Astrocyte (in vitro differentiated cells and primary cell): ENCODE data around the gene SERPINB5. TPM values are rescaled to one million over a fixed set of nuclear protein-coding genes. Genes with fewer than 3 reads are reported as not detected.
A peak's percentile ranks its signal among the peaks of the same experiment; 100 is the strongest.

ENCODE experiments used
- DNase-seq: peaks from one replicate; pipeline ENCODE4 v3.0.0-alpha.2; 2010; ENCODE audit warnings: low read depth
- FAIRE-seq: peaks from 2 replicates; lab custom pipeline; 2011; peaks lifted over from hg19 to GRCh38; lab: Jason Lieb, UNC
- H2AFZ ChIP-seq: 2 replicates; pipeline ENCODE4 v1.6.0; 2012; ENCODE audit warnings: low read depth, low read length, inconsistent platforms
- H3K27ac ChIP-seq: 2 replicates; pipeline ENCODE4 v1.5.1; 2011; ENCODE audit warnings: low read depth, low read length, inconsistent platforms
- H3K27me3 ChIP-seq: 2 replicates; pipeline ENCODE4 v1.6.0; 2011; ENCODE audit warnings: low read length, inconsistent platforms; ENCODE audit not compliant: insufficient read depth
- H3K36me3 ChIP-seq: 2 replicates; pipeline ENCODE4 v1.5.1; 2011; ENCODE audit warnings: low read length, inconsistent platforms; ENCODE audit not compliant: insufficient read depth
- H3K4me1 ChIP-seq: 2 replicates; pipeline ENCODE4 v1.5.1; 2011; ENCODE audit warnings: low read length, inconsistent platforms; ENCODE audit not compliant: insufficient read depth
- H3K4me2 ChIP-seq: 2 replicates; pipeline ENCODE4 v1.6.0; 2012; ENCODE audit warnings: low read length, inconsistent platforms
- H3K4me3 ChIP-seq: 2 replicates; pipeline ENCODE4 v1.5.1; 2011; ENCODE audit warnings: low read depth, mild to moderate bottlenecking, low read length, inconsistent platforms; ENCODE audit not compliant: insufficient read depth
- H3K79me2 ChIP-seq: 2 replicates; pipeline ENCODE4 v1.6.0; 2012; ENCODE audit warnings: mild to moderate bottlenecking, low read length, inconsistent platforms; ENCODE audit not compliant: insufficient read depth
- H3K9ac ChIP-seq: 2 replicates; pipeline ENCODE4 v1.6.0; 2012; ENCODE audit warnings: mild to moderate bottlenecking, low read length, inconsistent platforms
- H3K9me3 ChIP-seq: 2 replicates; pipeline ENCODE4 v1.5.1; 2012; ENCODE audit warnings: low read depth, mild to moderate bottlenecking, low read length, inconsistent platforms; ENCODE audit not compliant: insufficient read depth
- H4K20me1 ChIP-seq: 2 replicates; pipeline ENCODE4 v1.6.0; 2012; ENCODE audit warnings: low read length, inconsistent platforms; ENCODE audit not compliant: insufficient read depth
- H3K27ac Mint-ChIP-seq: one replicate; pipeline ENCODE4 v1.8.0; 2021; ENCODE audit warnings: mild to moderate bottlenecking, mixed read lengths; ENCODE audit not compliant: unreplicated experiment
- H3K27me3 Mint-ChIP-seq: one replicate; pipeline ENCODE4 v1.8.0; 2021; ENCODE audit warnings: low read depth, mixed read lengths; ENCODE audit not compliant: unreplicated experiment
- H3K36me3 Mint-ChIP-seq: one replicate; pipeline ENCODE4 v1.8.0; 2021; ENCODE audit warnings: low read depth, mixed read lengths; ENCODE audit not compliant: unreplicated experiment
- H3K4me1 Mint-ChIP-seq: one replicate; pipeline ENCODE4 v1.8.0; 2021; ENCODE audit warnings: low read depth, mixed read lengths; ENCODE audit not compliant: unreplicated experiment
- H3K4me3 Mint-ChIP-seq: one replicate; pipeline ENCODE4 v1.8.0; 2021; ENCODE audit warnings: mild to moderate bottlenecking, moderate library complexity, mixed read lengths; ENCODE audit not compliant: unreplicated experiment
- H3K9me3 Mint-ChIP-seq: one replicate; pipeline ENCODE4 v1.8.0; 2021; ENCODE audit warnings: mild to moderate bottlenecking, mixed read lengths; ENCODE audit not compliant: unreplicated experiment
- EZH2 ChIP-seq: IDR thresholded peaks from 2 replicates; pipeline ENCODE4 v1.6.1; 2012; ENCODE audit warnings: mild to moderate bottlenecking, low read length, inconsistent platforms; ENCODE audit not compliant: insufficient read depth
- total RNA-seq: library from RNA; stranded (reverse); gene quantifications from 2 replicates; pipeline ENCODE4 v1.2.1, GENCODE V29; 2021
- TF ChIP-seq, protein P1 (sequence below): IDR thresholded peaks from 2 replicates; pipeline ENCODE4 v1.5.1; 2011; ENCODE audit warnings: low read depth, mild to moderate bottlenecking, inconsistent platforms, low read length, moderate library complexity; ENCODE audit not compliant: insufficient read depth

Gene SERPINB5
- total RNA-seq, 1 donor from 2014 or later: not detected

DNA sequence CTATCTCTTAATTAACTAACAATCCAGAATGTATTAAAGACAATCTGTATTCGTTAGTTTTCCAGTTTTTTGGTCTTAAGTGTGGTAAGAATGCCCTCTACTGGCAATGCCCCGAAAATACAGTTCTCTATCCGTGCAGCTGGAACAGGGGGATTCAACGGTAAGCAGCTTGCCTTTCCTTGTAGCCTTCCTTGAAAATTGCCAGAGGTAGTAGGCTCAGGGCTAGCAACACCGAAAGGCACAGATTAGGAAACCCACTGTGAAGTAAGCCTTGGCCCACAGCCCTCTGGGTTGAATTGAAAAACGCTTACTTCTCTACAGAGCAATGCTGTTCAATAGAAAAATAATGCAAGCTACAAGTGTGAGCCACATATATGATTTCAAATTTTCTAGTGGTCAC is 37.4 kb upstream of the SERPINB5 start:
- no peaks in the 10 kb centered on the region for H3K9me3 ChIP-seq
- no peak overlapping the region for H3K4me3 ChIP-seq
- no peaks in the 10 kb centered on the region for H3K4me1 ChIP-seq
- Mint-ChIP-seq H3K27ac (no peak overlapping the region), H3K4me1 (peaks cover 8% of the 10 kb centered on the region), H3K27me3 (peaks cover 6% of the 10 kb centered on the region), H3K9me3 (no peaks in the 10 kb centered on the region), H3K36me3 (no peaks in the 10 kb centered on the region), H3K4me3 (no peak overlapping the region)
- TF ChIP-seq, protein P1, sequence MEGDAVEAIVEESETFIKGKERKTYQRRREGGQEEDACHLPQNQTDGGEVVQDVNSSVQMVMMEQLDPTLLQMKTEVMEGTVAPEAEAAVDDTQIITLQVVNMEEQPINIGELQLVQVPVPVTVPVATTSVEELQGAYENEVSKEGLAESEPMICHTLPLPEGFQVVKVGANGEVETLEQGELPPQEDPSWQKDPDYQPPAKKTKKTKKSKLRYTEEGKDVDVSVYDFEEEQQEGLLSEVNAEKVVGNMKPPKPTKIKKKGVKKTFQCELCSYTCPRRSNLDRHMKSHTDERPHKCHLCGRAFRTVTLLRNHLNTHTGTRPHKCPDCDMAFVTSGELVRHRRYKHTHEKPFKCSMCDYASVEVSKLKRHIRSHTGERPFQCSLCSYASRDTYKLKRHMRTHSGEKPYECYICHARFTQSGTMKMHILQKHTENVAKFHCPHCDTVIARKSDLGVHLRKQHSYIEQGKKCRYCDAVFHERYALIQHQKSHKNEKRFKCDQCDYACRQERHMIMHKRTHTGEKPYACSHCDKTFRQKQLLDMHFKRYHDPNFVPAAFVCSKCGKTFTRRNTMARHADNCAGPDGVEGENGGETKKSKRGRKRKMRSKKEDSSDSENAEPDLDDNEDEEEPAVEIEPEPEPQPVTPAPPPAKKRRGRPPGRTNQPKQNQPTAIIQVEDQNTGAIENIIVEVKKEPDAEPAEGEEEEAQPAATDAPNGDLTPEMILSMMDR: peak; percentile 89
- TF ChIP-seq EZH2: no peak
- FAIRE-seq (peak; percentile 70), DNase-seq (peak; percentile 41)
- no peaks in the 10 kb centered on the region for H3K36me3 ChIP-seq
- no peaks in the 10 kb centered on the region for H4K20me1 ChIP-seq
- H3K4me2 ChIP-seq: no peak overlapping the region
- peaks cover 11% of the 10 kb centered on the region for H3K27me3 ChIP-seq
- no peaks in the 10 kb centered on the region for H3K79me2 ChIP-seq
- H3K27ac ChIP-seq: no peak overlapping the region
- no peak overlapping the region for H3K9ac ChIP-seq
- peak overlapping the region; percentile 53 for H2AFZ ChIP-seq

GRCh38 chr18:63440219-63440618 is 36.5 kb upstream of the SERPINB5 start:
- Histone ChIP-seq H3K27ac (no peak overlapping the region), H3K4me2 (no peak overlapping the region), H4K20me1 (no peaks in the 10 kb centered on the region), H3K36me3 (no peaks in the 10 kb centered on the region), H3K79me2 (no peaks in the 10 kb centered on the region), H3K9ac (no peak overlapping the region), H3K9me3 (no peaks in the 10 kb centered on the region), H2AFZ (no peak overlapping the region), H3K4me3 (no peak overlapping the region), H3K4me1 (no peaks in the 10 kb centered on the region), H3K27me3 (peaks cover 4% of the 10 kb centered on the region)
- TF ChIP-seq EZH2: no peak
- TF ChIP-seq, protein P1: no peak
- H3K27ac Mint-ChIP-seq: no peak overlapping the region
- H3K27me3 Mint-ChIP-seq: peaks cover 3% of the 10 kb centered on the region
- no peaks in the 10 kb centered on the region for H3K36me3 Mint-ChIP-seq
- no peak for DNase-seq
- H3K4me1 Mint-ChIP-seq: peaks cover 8% of the 10 kb centered on the region
- H3K4me3 Mint-ChIP-seq: no peak overlapping the region
- no peaks in the 10 kb centered on the region for H3K9me3 Mint-ChIP-seq
- no peak for FAIRE-seq

DNA sequence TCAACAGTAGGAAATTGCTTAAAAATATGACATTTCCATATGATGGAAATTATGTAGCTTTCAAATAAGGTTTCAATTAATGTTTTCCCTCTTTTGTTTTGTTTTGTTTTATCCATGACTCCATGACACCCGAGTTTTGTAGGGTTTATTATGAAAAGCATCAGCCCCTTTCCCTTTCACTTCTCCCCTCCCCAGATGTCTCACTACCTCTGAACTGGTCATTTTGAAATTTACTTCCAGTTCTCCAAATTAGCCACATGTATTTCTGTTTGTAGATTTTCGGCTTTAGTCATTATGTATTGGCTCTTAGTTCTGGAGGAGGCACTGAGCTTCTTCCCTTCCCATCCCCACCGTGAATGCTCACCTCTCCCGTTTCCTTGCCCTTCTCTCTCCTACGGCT is 35.9 kb upstream of the SERPINB5 start:
- no peaks in the 10 kb centered on the region for H3K4me1 ChIP-seq
- Mint-ChIP-seq H3K36me3 (no peaks in the 10 kb centered on the region), H3K4me1 (peaks cover 8% of the 10 kb centered on the region), H3K27ac (no peak overlapping the region), H3K4me3 (no peak overlapping the region), H3K9me3 (no peaks in the 10 kb centered on the region), H3K27me3 (peaks cover 3% of the 10 kb centered on the region)
- no peak overlapping the region for H3K27ac ChIP-seq
- no peaks in the 10 kb centered on the region for H3K27me3 ChIP-seq
- no peak overlapping the region for H3K4me2 ChIP-seq
- H3K36me3 ChIP-seq: no peaks in the 10 kb centered on the region
- H3K4me3 ChIP-seq: no peak overlapping the region
- H4K20me1 ChIP-seq: no peaks in the 10 kb centered on the region
- H2AFZ ChIP-seq: no peak overlapping the region
- TF ChIP-seq, protein P1: no peak
- TF ChIP-seq EZH2: no peak
- no peak for DNase-seq
- H3K9me3 ChIP-seq: no peaks in the 10 kb centered on the region
- no peaks in the 10 kb centered on the region for H3K79me2 ChIP-seq
- H3K9ac ChIP-seq: no peak overlapping the region
- FAIRE-seq: no peak
